ENCODE data around the gene ELMOD3. TPM values are rescaled to one million over a fixed set of nuclear protein-coding genes. Genes with fewer than 3 reads are reported as not detected.
"Not testable (repeated sequence)": the region's sequence is repeated elsewhere in the genome, so short reads cannot be mapped to it uniquely, and the experiment has no call there.

Gene ELMOD3
- polyA plus RNA-seq, 1 of the 3 experiments (the other 2 are of a cell fraction) = 15.4 TPM

- no peak for TF ChIP-seq MXI1 (IDR thresholded peaks at IDR 0.05; ENCODE audit: low read depth, low read length)
- no peak for TF ChIP-seq GABPA (IDR thresholded peaks at IDR 0.05; ENCODE audit: low read depth)
- TF ChIP-seq ZBTB33 (IDR thresholded peaks at IDR 0.05; ENCODE audit: borderline replicate concordance, low read depth) = no peak
These were observed 44.2 kb upstream of the ELMOD3 start (continued) for GRCh38 chr2:85310330-85310729.

GRCh38 chr2:85312404-85312803, 42.2 kb upstream of the ELMOD3 start:
- no peak overlapping the region for H2AFZ ChIP-seq (ENCODE audit: low read depth)
- POLR2A ChIA-PET = no interaction called here
- no peaks in the 10 kb centered on the region for H3K27me3 ChIP-seq (ENCODE audit: insufficient read depth)
- CTCF ChIA-PET = interaction anchor here (1.1 kb wide), 1 partner anchor 12 kb away, joined by 5 read pairs; no protein-coding TSS in a partner anchor
- H3K79me2 ChIP-seq (ENCODE audit: insufficient read depth) = no peaks in the 10 kb centered on the region
- peak overlapping the region in 1 of 2 experiments; percentile 67; a peak in 2 of 4 replicates for H3K27ac ChIP-seq (ENCODE audit: low read depth in 2 of 2, low read length in 1 of 2)
- H3K36me3 ChIP-seq (replicated peaks in 1 of 2; ENCODE audit: control insufficient read depth in 1 of 2, insufficient read depth in 2 of 2, low read length in 1 of 2) = peaks cover 5 to 16% of the 10 kb centered on the region in 2 experiments
- H4K20me1 ChIP-seq (ENCODE audit: insufficient read depth) = no peaks in the 10 kb centered on the region
- H3K9ac ChIP-seq = no peak overlapping the region
- no peaks in the 10 kb centered on the region for H3K9me3 ChIP-seq
- H3K4me1 ChIP-seq (ENCODE audit: control insufficient read depth in 1 of 2, insufficient read depth in 2 of 2, low read depth in 1 of 2, low read length in 1 of 2) = peaks cover 10 to 17% of the 10 kb centered on the region in 2 experiments; a peak in 2 of 4 replicates
- H3K4me3 ChIP-seq (ENCODE audit: low read depth in 2 of 2, low read length in 1 of 2) = no peak overlapping the region
- TF ChIP-seq NRF1 (IDR thresholded peaks at IDR 0.05; ENCODE audit: low read depth, low read length) = no peak
- H3K9me2 ChIP-seq = no peaks in the 10 kb centered on the region
- H3F3A ChIP-seq (replicated peaks; ENCODE audit: insufficient read depth) = peaks cover 21% of the 10 kb centered on the region
- no peak for DNase-seq
- H3K4me2 ChIP-seq = no peak overlapping the region
- 90% methylated on average over 7 of the region's 7 CpGs for WGBS (ENCODE audit: low lambda C conversion rate)

GRCh38 chr2:85314884-85315242, 39.7 kb upstream of the ELMOD3 start:
- POLR2A ChIA-PET = interaction anchor here (0.6 to 0.9 kb wide), 2 partner anchors 13 to 99 kb away, joined by 3 read pairs; partner anchors contain the start of gene TGOLN2

GRCh38 chr2:85315921-85316320, 38.6 kb upstream of the ELMOD3 start:
- CTCF ChIA-PET = interaction anchor here (1.7 to 2.3 kb wide), 2 partner anchors 16 to 249 kb away, joined by 5 to 6 read pairs; no protein-coding TSS in a partner anchor
- WGBS (ENCODE audit: low lambda C conversion rate) = 40% methylated on average over 1 of the region's 5 CpGs

More at GRCh38 chr2:85314884-85315242, 39.7 kb upstream of the ELMOD3 start:
- peaks cover 18% of the 10 kb centered on the region for H3F3A ChIP-seq (replicated peaks; ENCODE audit: insufficient read depth)
- WGBS (ENCODE audit: low lambda C conversion rate) = 63% methylated on average over 2 of the region's 10 CpGs
- peaks cover 2 to 5% of the 10 kb centered on the region in 2 experiments; a peak in 1 of 4 replicates for H3K4me1 ChIP-seq (ENCODE audit: control insufficient read depth in 1 of 2, insufficient read depth in 2 of 2, low read depth in 1 of 2, low read length in 1 of 2)
- DNase-seq = no peak
- no peak overlapping the region for H3K9ac ChIP-seq
- no peaks in the 10 kb centered on the region for H3K27me3 ChIP-seq (ENCODE audit: insufficient read depth)
- TF ChIP-seq EP300 (IDR thresholded peaks at IDR 0.05; ENCODE audit: borderline replicate concordance in 1 of 2, low read depth in 1 of 2, low read length in 1 of 2) (no peak), REST (IDR thresholded peaks at IDR 0.05; ENCODE audit: low read depth, low read length) (no peak), SMC3 (IDR thresholded peaks at IDR 0.05; ENCODE audit: low read depth, low read length) (no peak), ELF1 (IDR thresholded peaks at IDR 0.05) (no peak)
- H3K27ac ChIP-seq (ENCODE audit: low read depth in 2 of 2, low read length in 1 of 2) = no peak overlapping the region
- no peak overlapping the region for H3K4me2 ChIP-seq
- H4K20me1 ChIP-seq (ENCODE audit: insufficient read depth) = peaks cover 14% of the 10 kb centered on the region
- H2AFZ ChIP-seq (ENCODE audit: low read depth) = no peak overlapping the region
- H3K79me2 ChIP-seq (ENCODE audit: insufficient read depth) = peaks cover 6% of the 10 kb centered on the region; the same call in 1 of the 2 replicates
- no peaks in the 10 kb centered on the region for H3K9me2 ChIP-seq
- CTCF ChIA-PET = interaction anchor here (1.7 kb wide), 1 partner anchor 248 kb away, joined by 5 read pairs; no protein-coding TSS in a partner anchor
- no peak overlapping the region for H3K4me3 ChIP-seq (ENCODE audit: low read depth in 2 of 2, low read length in 1 of 2)
- H3K36me3 ChIP-seq (replicated peaks in 1 of 2; ENCODE audit: control insufficient read depth in 1 of 2, insufficient read depth in 2 of 2, low read length in 1 of 2) = peaks cover 13 to 26% of the 10 kb centered on the region in 2 experiments
- H3K9me3 ChIP-seq = no peaks in the 10 kb centered on the region

More at GRCh38 chr2:85315921-85316320, 38.6 kb upstream of the ELMOD3 start:
- H3K9ac ChIP-seq; H3K9me2 ChIP-seq; POLR2A ChIA-PET; H3K9me3 ChIP-seq; H3K27ac ChIP-seq (ENCODE audit: low read depth in 2 of 2, low read length in 1 of 2); H3K4me1 ChIP-seq (ENCODE audit: control insufficient read depth in 1 of 2, insufficient read depth in 2 of 2, low read depth in 1 of 2, low read length in 1 of 2); DNase-seq; H2AFZ ChIP-seq (ENCODE audit: low read depth); H3K27me3 ChIP-seq (ENCODE audit: insufficient read depth); H3K4me3 ChIP-seq (ENCODE audit: low read depth in 2 of 2, low read length in 1 of 2); H3K4me2 ChIP-seq: not testable (repeated sequence)
- Histone ChIP-seq H3F3A (replicated peaks; ENCODE audit: insufficient read depth) (peaks cover 10% of the 10 kb centered on the region), H3K36me3 (replicated peaks in 1 of 2; ENCODE audit: control insufficient read depth in 1 of 2, insufficient read depth in 2 of 2, low read length in 1 of 2) (peaks cover 24 to 37% of the 10 kb centered on the region in 2 experiments), H3K79me2 (ENCODE audit: insufficient read depth) (peaks cover 17% of the 10 kb centered on the region), H4K20me1 (ENCODE audit: insufficient read depth) (peaks cover 14% of the 10 kb centered on the region)
